Testis (tissue), 2 donors: ENCODE results near the gene PSAP.

ENCODE experiments used
- POLR2A ChIP-seq: fragments of 450-650 bp; IDR thresholded peaks from one replicate; pipeline ENCODE4 v1.6.1; 2017; ENCODE audit warnings: antibody characterized with exemption, mild to moderate bottlenecking, moderate library complexity
- TF ChIP-seq, protein P1 (sequence below), 3 experiments: fragments of 450-650 bp in 2 of 3; fragments of 200-600 bp in 1 of 3; sonication (generic) in 1 of 3; IDR thresholded peaks; one replicate each; pipeline ENCODE4 v1.5.1; 2016 to 2019; ENCODE audit warnings: antibody characterized with exemption in 3 of 3, mild to moderate bottlenecking in 2 of 3, moderate library complexity in 1 of 3

DNA sequence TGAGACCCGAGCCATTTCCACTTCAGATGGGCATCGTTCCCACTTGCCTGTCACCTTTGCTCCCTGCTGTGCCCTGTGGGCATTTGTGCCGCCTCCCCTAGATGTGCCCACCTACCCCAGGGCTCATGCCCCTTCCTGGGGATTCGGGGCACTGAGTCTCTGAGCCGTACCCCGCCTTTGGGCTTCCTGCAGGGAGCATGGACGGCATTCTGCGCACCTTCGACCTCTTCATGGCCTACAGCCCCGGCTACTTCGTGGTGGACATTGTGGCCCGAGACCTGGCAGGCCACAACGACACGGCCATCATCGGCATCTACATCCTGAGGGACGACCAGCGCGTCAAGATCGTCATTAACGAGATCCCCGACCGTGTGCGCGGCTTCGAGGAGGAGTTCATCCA lies 41.4 kb downstream of the PSAP start:
- TF ChIP-seq, protein P1, sequence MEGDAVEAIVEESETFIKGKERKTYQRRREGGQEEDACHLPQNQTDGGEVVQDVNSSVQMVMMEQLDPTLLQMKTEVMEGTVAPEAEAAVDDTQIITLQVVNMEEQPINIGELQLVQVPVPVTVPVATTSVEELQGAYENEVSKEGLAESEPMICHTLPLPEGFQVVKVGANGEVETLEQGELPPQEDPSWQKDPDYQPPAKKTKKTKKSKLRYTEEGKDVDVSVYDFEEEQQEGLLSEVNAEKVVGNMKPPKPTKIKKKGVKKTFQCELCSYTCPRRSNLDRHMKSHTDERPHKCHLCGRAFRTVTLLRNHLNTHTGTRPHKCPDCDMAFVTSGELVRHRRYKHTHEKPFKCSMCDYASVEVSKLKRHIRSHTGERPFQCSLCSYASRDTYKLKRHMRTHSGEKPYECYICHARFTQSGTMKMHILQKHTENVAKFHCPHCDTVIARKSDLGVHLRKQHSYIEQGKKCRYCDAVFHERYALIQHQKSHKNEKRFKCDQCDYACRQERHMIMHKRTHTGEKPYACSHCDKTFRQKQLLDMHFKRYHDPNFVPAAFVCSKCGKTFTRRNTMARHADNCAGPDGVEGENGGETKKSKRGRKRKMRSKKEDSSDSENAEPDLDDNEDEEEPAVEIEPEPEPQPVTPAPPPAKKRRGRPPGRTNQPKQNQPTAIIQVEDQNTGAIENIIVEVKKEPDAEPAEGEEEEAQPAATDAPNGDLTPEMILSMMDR (IDR thresholded peaks at IDR 0.05), result no peak
- no peak for TF ChIP-seq POLR2A
